Small intestine (tissue), 7 donors: ENCODE data around the gene SLC22A3. TPM values are rescaled to one million over a fixed set of nuclear protein-coding genes. Genes with fewer than 3 reads are reported as not detected.

Experiments
- DNase-seq, 2 donors: peaks; one replicate each; pipeline versions ENCODE4 v3.0.0 to v3.0.0-alpha.2; 2013
- FAIRE-seq: peaks from 2 replicates; lab custom pipeline; 2012; peaks lifted over from hg19 to GRCh38; lab: Jason Lieb, UNC
- H3K27ac ChIP-seq, 3 donors: one replicate each; pipeline ENCODE4 v1.5.1; 2013; ENCODE audit warnings: low read length in 2 of 3, mild to moderate bottlenecking in 2 of 3, control low read depth in 1 of 3, inconsistent platforms in 1 of 3, low read depth in 1 of 3, moderate library complexity in 1 of 3
- H3K27me3 ChIP-seq, 3 donors: one replicate each; pipeline ENCODE4 v1.6.1; 2013; ENCODE audit warnings: low read length in 3 of 3, inconsistent platforms in 1 of 3; ENCODE audit not compliant: control insufficient read depth in 3 of 3, insufficient read depth in 3 of 3
- H3K36me3 ChIP-seq, 3 donors: one replicate each; pipeline ENCODE4 v1.6.1; 2013; ENCODE audit warnings: low read length in 3 of 3, inconsistent platforms in 1 of 3, low read depth in 1 of 3, mild to moderate bottlenecking in 1 of 3, moderate library complexity in 1 of 3; ENCODE audit not compliant: control insufficient read depth in 3 of 3, insufficient read depth in 2 of 3
- H3K4me1 ChIP-seq, 3 donors: one replicate each; pipeline ENCODE4 v1.6.1; 2013; ENCODE audit warnings: low read length in 2 of 3, inconsistent platforms in 1 of 3, low read depth in 1 of 3, mild to moderate bottlenecking in 1 of 3, moderate library complexity in 1 of 3; ENCODE audit not compliant: control insufficient read depth in 3 of 3, insufficient read depth in 2 of 3
- H3K4me3 ChIP-seq, 3 donors: one replicate each; pipeline ENCODE4 v1.5.1; 2013; ENCODE audit warnings: low read length in 3 of 3, control low read depth in 1 of 3, inconsistent platforms in 1 of 3, low read depth in 1 of 3, mild to moderate bottlenecking in 1 of 3, moderate library complexity in 1 of 3
- H3K9me3 ChIP-seq, 2 donors: one replicate each; pipeline ENCODE4 v1.6.1; 2013; ENCODE audit warnings: low read depth in 1 of 2, low read length in 1 of 2; ENCODE audit not compliant: control insufficient read depth in 2 of 2, insufficient read depth in 1 of 2
- WGBS, 3 donors: extraction: QIAGEN DNeasy Blood & Tissue Kit; methylation state at CpG; one replicate each; pipeline ENCODE4 v1.1.7; 2013; 5-methylcytosine and 5-hydroxymethylcytosine counted together
- polyA plus RNA-seq, 4 donors: library from polyadenylated mRNA; stranded (reverse) in 3 of 4; unstranded in 1 of 4; fragments of 200-250 nt in 3 of 4; fragments of 120-200 nt in 1 of 4; gene quantifications; one replicate each; pipeline versions ENCODE4 v1.2.1 to v1.2.3, GENCODE V29; 2013
- donor health status: healthy with polysubstance abuse.
- donor health status: control.
- donor health status: control.
- donor health status: Bipolar disorder and iron deficiency.
- donor health status: healthy.

SLC22A3 gene
- polyA plus RNA-seq, 4 donors, result 0.67 to 5.6 (median 2.8) TPM

GRCh38 chr6:160494576-160494975 is 146.4 kb downstream of the SLC22A3 start:
- Histone ChIP-seq H3K27me3 (no peaks in the 10 kb centered on the region), H3K4me3 (no peak overlapping the region), H3K27ac (no peak overlapping the region), H3K36me3 (no peaks in the 10 kb centered on the region), H3K9me3 (no peaks in the 10 kb centered on the region), H3K4me1 (no peaks in the 10 kb centered on the region)
- DNase-seq, result no peak
- 94 to 98% (median 95%) methylated on average over 3 of the region's 3 CpGs for WGBS, 3 donors
- FAIRE-seq, result no peak

- no peak for FAIRE-seq
- H3K27me3 ChIP-seq, result no peaks in the 10 kb centered on the region
- 84 to 88% (median 85%) methylated on average over 4 of the region's 4 CpGs for WGBS, 3 donors
- no peak for DNase-seq
- H3K4me3 ChIP-seq, result no peak overlapping the region
- H3K27ac ChIP-seq, result no peak overlapping the region
- no peaks in the 10 kb centered on the region for H3K4me1 ChIP-seq
- no peaks in the 10 kb centered on the region for H3K36me3 ChIP-seq
- H3K9me3 ChIP-seq, result peaks cover 0 to 23% of the 10 kb centered on the region in 2 donors
These were observed 152.5 kb downstream of the SLC22A3 start for GRCh38 chr6:160500639-160501038.

Other genes starting within 250 kb of the SLC22A3 start
- gene SLC22A1, start 226.6 kb upstream of the SLC22A3 start, polyA plus RNA-seq, result under 1 TPM in 3 of 4 donors, not detected in 1; 0.21 to 0.89 (median 0.55) TPM
- gene SLC22A2, start 89.6 kb upstream of the SLC22A3 start, polyA plus RNA-seq, result under 1 TPM in 1 of 4 donors, not detected in 3; 0.04 TPM